Transverse colon (tissue), 4 donors: ENCODE data around the gene LCN12.

Source experiments
- EP300 ChIP-seq: sonication (generic); formaldehyde crosslinking; IDR thresholded peaks from one replicate; pipeline ENCODE4 v1.6.1; 2017; ENCODE audit warnings: antibody characterized with exemption, low read depth
- POLR2A ChIP-seq: fragments of 450-650 bp; IDR thresholded peaks from one replicate; pipeline ENCODE4 v1.6.1; 2016; ENCODE audit warnings: antibody characterized with exemption, mild to moderate bottlenecking, moderate library complexity
- POLR2AphosphoS5 ChIP-seq, 3 donors: sonication (generic); formaldehyde crosslinking; IDR thresholded peaks; one replicate each; pipeline ENCODE4 v1.6.1; 2016; ENCODE audit warnings: antibody characterized with exemption in 3 of 3
- TF ChIP-seq, protein P1 (sequence below), 5 experiments: fragments of 200-600 bp in 3 of 5; fragments of 450-650 bp in 2 of 5; sonication (generic) in 3 of 5; IDR thresholded peaks; 1 replicate in 2 of 5; 2 replicates in 3 of 5; pipeline ENCODE4 v1.5.1; 2016 to 2017; ENCODE audit warnings: antibody characterized with exemption in 5 of 5, inconsistent platforms in 3 of 5, mild to moderate bottlenecking in 2 of 5, moderate library complexity in 1 of 5

DNA sequence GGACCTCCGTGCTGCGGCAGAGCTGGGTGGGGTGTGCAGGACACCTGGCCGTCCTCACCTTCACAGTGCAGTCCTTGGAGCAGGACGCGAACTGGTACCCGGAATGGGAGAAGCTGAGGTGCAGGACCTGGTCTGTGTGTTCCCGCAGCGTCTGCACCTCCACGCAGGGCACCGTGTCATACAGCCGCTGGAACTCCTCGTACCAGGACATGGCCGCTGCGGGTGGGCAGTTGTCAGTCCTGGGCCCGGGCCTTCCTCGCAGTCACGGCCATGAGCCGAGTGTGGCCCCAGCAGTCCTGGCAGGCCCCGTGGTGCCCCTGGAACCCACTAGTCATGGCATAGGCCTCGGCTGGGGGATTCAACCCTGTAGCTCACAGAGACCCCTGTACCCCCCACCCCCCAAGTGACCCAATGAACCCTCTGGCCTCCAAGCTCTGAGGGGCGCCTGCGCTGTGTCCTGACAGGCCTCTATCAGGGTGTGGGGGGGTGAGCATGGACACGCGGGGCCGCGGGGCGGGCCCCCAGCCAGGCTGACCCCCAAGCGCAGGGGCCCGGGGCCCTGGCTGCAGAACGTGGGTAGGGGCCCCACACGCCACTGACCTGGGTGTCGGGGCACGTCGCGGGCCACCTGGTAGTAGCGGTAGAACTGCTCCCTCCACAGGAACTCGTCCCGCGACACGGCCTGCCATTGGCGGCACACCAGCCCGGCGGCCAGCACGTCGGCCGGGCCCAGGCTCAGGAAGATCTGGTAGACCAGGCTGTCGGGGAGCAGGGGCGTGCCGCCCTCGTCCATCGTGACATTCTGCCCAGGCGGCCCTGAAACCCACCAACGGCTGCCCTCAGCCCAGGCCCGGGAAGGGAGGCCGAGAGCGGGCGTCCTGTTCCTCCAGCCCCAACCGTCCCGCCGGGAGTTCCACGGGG is 8.5 kb upstream of the LCN12 start:
- TF ChIP-seq, protein P1, sequence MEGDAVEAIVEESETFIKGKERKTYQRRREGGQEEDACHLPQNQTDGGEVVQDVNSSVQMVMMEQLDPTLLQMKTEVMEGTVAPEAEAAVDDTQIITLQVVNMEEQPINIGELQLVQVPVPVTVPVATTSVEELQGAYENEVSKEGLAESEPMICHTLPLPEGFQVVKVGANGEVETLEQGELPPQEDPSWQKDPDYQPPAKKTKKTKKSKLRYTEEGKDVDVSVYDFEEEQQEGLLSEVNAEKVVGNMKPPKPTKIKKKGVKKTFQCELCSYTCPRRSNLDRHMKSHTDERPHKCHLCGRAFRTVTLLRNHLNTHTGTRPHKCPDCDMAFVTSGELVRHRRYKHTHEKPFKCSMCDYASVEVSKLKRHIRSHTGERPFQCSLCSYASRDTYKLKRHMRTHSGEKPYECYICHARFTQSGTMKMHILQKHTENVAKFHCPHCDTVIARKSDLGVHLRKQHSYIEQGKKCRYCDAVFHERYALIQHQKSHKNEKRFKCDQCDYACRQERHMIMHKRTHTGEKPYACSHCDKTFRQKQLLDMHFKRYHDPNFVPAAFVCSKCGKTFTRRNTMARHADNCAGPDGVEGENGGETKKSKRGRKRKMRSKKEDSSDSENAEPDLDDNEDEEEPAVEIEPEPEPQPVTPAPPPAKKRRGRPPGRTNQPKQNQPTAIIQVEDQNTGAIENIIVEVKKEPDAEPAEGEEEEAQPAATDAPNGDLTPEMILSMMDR (IDR thresholded peaks at IDR 0.05), result no peak
- TF ChIP-seq POLR2A (peak; percentile 2), POLR2AphosphoS5 (IDR thresholded peaks at IDR 0.05) (no peak), EP300 (no peak)
